22Rv1 (cell line): ENCODE measurements around the gene ISLR.

Experiments used
- CTCF ChIP-seq: fragments of 450-650 bp; IDR thresholded peaks from 2 replicates; pipeline ENCODE4 v1.5.1; 2017; ENCODE audit warnings: mild to moderate bottlenecking
- ZFX ChIP-seq: fragments of 450-650 bp; IDR thresholded peaks from 2 replicates; pipeline ENCODE4 v1.6.1; 2017; ENCODE audit warnings: antibody characterized with exemption, borderline replicate concordance

GRCh38 chr15:74132681-74133651 is 40.5 kb upstream of the ISLR start:
- TF ChIP-seq CTCF (no peak), ZFX (no peak)
